Measurements from ENCODE around the gene SPANXC. TPM values are rescaled to one million over a fixed set of nuclear protein-coding genes. Genes with fewer than 3 reads are reported as not detected.

The SPANXC gene
- total and polyA plus RNA-seq, 10 of the 15 experiments (the other 5 are each of a cell fraction or from before 2014, with no cell fraction given), result not detected

DNA sequence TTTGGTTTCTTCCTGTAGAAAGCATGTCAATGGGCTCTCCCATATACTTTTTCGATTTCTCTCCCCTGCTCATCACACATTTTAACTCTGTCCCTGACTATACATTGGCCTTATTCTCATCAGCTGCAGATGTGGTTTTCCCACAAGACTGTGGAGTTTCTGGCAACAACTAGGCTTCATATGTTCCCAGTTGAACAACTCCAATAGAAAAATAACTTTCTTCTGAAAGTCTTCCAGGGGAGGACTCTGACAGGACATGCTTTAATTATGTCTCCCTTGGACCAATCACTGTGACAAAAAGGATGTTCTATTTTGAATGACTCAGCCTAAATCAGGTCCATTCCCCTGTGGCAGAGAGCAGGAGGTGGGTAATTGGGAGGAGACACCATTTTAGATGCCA lies 28.1 kb downstream of the SPANXC start:
- BruUV-seq (replicated peaks), result no TSS peak
- no peaks in the 10 kb centered on the region for H3K36me3 ChIP-seq (ENCODE audit: control insufficient read depth in 2 of 2, insufficient read depth in 2 of 2, low read length in 1 of 2)
- in situ Hi-C loops (cut with MboI) (no loop called here), intact Hi-C loops (cut with micrococcal nuclease; ENCODE audit: unreplicated experiment) (no loop called here)
- POLR2A ChIA-PET, result no interaction called here
- no peaks in the 10 kb centered on the region for H4K20me1 ChIP-seq (ENCODE audit: control insufficient read depth, insufficient read depth)
- no peak for DNase-seq (ENCODE audit: low read depth, low spot score)
- SMC1A ChIA-PET (ENCODE audit: uncharacterized antibody, unreplicated experiment), result no interaction called here
- no peak overlapping the region for H3K27ac ChIP-seq (ENCODE audit: control insufficient read depth, insufficient read depth)
- CTCF ChIA-PET, result no interaction called here
- H3K9ac ChIP-seq (ENCODE audit: control insufficient read depth, insufficient read depth, low read length), result no peak overlapping the region
- FAIRE-seq, result no peak
- no peak overlapping the region for H3K4me3 ChIP-seq
- TF ChIP-seq RAD21 (IDR thresholded peaks at IDR 0.05; ENCODE audit: insufficient read depth, low read depth, low read length) (no peak), RELA (IDR thresholded peaks at IDR 0.05; ENCODE audit: borderline replicate concordance, partially characterized antibody) (no peak), FOXK2 (IDR thresholded peaks at IDR 0.05) (no peak), NR2F1 (conservative IDR thresholded peaks at IDR 0.05) (no peak), SREBF1 (IDR thresholded peaks at IDR 0.05; ENCODE audit: low read length) (no peak), MEF2A (IDR thresholded peaks at IDR 0.05; ENCODE audit: insufficient read depth, low read depth, low read length) (no peak), RAD51 (IDR thresholded peaks at IDR 0.05) (no peak), ATF7 (IDR thresholded peaks at IDR 0.05; ENCODE audit: low read depth) (no peak), CHD4 (IDR thresholded peaks at IDR 0.05) (no peak), RUNX3 (IDR thresholded peaks at IDR 0.05; ENCODE audit: low read length) (no peak)
- TF ChIP-seq, protein P1, sequence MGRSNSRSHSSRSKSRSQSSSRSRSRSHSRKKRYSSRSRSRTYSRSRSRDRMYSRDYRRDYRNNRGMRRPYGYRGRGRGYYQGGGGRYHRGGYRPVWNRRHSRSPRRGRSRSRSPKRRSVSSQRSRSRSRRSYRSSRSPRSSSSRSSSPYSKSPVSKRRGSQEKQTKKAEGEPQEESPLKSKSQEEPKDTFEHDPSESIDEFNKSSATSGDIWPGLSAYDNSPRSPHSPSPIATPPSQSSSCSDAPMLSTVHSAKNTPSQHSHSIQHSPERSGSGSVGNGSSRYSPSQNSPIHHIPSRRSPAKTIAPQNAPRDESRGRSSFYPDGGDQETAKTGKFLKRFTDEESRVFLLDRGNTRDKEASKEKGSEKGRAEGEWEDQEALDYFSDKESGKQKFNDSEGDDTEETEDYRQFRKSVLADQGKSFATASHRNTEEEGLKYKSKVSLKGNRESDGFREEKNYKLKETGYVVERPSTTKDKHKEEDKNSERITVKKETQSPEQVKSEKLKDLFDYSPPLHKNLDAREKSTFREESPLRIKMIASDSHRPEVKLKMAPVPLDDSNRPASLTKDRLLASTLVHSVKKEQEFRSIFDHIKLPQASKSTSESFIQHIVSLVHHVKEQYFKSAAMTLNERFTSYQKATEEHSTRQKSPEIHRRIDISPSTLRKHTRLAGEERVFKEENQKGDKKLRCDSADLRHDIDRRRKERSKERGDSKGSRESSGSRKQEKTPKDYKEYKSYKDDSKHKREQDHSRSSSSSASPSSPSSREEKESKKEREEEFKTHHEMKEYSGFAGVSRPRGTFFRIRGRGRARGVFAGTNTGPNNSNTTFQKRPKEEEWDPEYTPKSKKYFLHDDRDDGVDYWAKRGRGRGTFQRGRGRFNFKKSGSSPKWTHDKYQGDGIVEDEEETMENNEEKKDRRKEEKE (IDR thresholded peaks at IDR 0.05), result no peak
- no peak overlapping the region for H2AFZ ChIP-seq (ENCODE audit: control insufficient read depth, low read depth, low read length)
- no peaks in the 10 kb centered on the region for H3K9me3 ChIP-seq (replicated peaks; ENCODE audit: control insufficient read depth, insufficient read depth, low read length)
- H3K4me2 ChIP-seq (ENCODE audit: control insufficient read depth, insufficient read depth), result no peak overlapping the region
- H3K79me2 ChIP-seq (ENCODE audit: control insufficient read depth, insufficient read depth, low read length), result no peaks in the 10 kb centered on the region
- no peak for ATAC-seq
- RAD21 ChIA-PET (ENCODE audit: unreplicated experiment), result no interaction called here
- no peaks in the 10 kb centered on the region for H3K4me1 ChIP-seq (ENCODE audit: control insufficient read depth, insufficient read depth, low read length)
- no peaks in the 10 kb centered on the region for H3K27me3 ChIP-seq (replicated peaks in 1 of 2; ENCODE audit: control insufficient read depth in 2 of 2, insufficient read depth in 2 of 2, low read length in 1 of 2)
- 5% methylated on average over 1 of the region's 1 CpG for WGBS (ENCODE audit: insufficient coverage, insufficient replicate concordance, low lambda C conversion rate, missing lambda C conversion rate)

All from GM12878 (cell line).